Globus pallidus (tissue), 1 donor: ENCODE results near the gene UNC5B.

Experiments used
- DNase-seq: peaks from one replicate; pipeline ENCODE4 v3.0.0-alpha.2; 2015; ENCODE audit warnings: low spot score

The UNC5B gene

GRCh38 chr10:71223347-71224058 lies 11.1 kb downstream of the UNC5B start:
- peak; percentile 38 for DNase-seq

- peak; percentile 80 for DNase-seq
Measured at GRCh38 chr10:71225291-71226058, 13.1 kb downstream of the UNC5B start.

DNA sequence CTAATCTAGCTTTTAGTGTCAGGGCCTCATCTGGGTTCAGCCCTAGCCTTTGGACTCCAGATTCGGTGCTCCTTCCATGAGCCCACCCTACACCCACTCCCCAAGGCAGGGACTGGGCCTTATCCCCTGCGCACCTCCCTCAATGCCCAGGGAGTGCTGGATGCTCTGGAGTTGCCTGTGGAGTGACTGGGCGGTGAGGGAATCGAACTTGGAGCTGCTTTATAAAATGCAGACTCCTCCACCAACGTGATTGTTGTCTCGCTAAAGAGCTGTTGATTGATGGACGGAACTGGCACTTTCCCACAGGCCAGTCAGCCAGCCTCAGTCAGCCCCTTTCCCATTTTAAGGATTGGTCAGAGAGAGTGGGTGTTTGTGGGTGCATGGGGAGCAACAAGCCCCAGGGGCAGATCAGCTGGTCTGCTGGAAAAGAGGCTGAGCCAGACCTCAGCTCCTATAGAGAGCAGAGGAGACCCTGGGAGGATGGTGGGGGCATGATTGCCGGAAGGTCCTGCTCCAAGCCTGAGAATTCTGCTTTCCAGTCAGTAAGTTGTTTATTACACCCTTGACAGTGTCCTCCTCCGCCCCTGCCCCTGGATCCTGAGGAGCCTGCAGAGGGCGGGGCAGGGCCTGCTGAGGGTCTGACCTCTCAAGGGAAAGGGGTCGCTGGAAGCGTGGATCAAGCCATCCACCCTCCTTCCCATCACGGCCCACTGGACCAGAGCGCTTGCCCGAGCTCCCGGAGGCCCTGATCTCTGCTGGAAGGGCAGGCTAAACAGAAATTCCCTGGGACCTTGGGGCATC lies 16.7 kb downstream of the UNC5B start:
- DNase-seq: no peak

- no peak for DNase-seq
Measured at GRCh38 chr10:71229726-71230655, 17.6 kb downstream of the UNC5B start.

GRCh38 chr10:71230656-71231025 lies 18.3 kb downstream of the UNC5B start:
- no peak for DNase-seq

GRCh38 chr10:71231206-71231605 lies 18.8 kb downstream of the UNC5B start:
- DNase-seq: no peak

- peak; percentile 99 for DNase-seq
Measured at GRCh38 chr10:71232089-71232998, 20.0 kb downstream of the UNC5B start.

DNA sequence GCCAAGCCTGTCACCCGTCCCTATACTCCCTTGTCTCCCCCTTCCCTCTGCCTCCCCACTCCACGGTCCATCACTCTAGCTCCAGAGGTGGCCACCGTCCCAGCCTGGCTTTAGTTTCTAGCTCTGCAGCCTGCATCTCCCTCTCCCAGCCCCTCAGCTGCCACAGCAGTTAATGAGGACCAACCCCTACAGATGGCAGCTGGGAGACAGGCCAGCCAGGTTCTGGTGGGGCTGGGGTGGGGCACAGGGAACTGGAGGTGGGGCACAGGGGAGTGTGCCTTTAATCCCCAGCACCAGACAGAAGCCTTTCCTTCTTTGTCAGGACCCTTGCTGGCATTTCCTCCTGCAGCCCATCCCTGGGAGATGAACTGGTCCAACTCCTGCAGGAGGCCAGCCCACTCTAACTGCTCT lies 21.1 kb downstream of the UNC5B start:
- no peak for DNase-seq

DNA sequence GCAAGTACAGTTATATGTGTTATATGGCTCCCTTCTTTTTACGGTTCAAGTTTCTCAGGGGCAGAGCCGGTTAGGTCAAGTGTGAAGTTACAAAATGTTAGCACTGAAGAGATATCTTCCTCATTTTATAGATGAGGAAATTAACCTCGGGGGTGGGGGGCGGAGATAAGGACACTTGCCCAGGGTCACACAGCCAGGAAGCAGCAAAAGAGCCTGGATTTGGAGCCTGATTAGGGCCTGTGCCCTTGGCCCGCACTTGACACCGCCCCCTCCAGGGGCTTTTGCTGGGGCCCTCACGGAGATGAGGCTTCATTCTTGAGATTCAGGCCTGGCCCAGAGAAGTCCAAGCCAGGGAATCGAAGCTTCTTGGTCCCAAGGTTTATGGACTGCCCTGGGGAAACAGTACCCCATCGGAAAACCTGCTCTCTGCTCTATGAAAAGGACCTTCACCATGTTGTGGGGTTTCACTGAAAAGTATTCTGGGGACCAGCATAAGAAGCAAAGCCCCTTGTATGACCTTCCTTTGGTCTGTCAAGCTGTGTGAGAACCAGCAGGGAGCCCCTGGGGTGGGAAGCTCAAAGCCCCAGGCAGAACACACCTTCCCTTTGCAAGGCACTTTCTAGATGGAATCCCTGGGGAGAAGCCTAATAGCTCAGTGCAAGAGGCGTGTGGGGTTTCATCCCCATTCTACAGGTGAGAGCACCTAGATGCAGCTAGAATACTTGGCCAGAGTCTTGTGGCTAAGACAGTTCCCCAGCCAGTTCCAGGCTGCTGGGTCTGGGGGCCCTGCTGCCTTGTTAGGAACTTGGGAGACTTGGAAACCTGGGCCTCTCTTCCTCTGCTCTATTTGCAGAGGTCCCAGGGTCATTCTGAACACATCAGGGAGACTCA lies 21.9 kb downstream of the UNC5B start:
- no peak for DNase-seq

DNA sequence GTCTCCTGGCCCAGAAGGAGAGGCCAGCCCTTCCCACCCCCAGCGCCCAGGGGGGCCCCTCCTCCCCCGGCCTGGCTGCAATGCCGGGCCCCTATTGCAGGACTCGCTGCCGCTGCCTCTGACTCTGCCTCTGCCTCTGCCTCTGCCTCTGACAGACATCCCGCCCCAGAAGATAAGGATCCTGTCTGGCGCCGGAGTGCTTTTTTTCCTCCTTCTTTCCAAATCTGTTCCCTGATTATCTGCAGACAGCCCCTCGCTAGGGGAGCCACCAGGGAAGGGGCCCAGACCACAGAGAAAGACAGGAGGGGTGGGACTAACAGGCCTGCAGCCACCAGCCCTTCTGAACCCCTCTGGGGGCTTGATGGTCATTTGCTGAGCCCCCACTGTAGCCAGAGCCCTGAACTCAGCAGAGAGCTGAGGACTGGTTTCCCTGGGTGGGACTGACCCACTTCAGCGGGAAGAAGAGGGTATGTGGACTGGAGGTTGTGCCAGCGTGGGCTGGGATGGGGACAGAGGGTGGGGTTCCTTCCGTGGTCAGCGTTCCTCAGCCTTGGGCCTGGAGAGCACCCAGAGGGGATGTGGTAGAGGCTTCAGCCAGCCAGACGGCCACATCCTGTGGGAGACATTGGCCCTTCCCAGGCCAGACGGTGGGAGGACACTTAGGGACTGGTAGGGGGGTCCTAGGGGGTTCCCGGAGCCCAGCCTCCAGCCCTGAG lies 22.8 kb downstream of the UNC5B start:
- no peak for DNase-seq

GRCh38 chr10:71235808-71236207 lies 23.4 kb downstream of the UNC5B start:
- DNase-seq: no peak

DNA sequence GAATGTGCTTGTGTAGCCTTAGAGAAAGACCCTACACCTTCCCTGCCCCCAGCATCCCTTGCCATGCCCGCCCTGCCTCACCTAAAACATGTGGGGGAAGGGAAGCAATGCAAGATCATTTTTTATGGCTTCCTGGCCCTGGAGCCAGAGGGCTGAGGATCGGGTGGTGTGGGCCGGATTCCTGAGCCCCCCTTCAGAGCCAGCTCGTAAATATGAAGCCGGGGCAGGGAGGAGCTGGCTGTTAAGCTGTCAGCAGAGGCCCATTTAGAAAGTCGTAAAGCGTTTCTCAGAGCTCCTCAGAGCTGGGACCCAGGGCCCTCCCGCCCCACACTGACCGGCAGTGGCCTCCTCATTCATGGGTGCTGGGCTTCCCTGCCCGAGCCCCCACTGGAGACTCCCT lies 23.9 kb downstream of the UNC5B start:
- DNase-seq: no peak

- no peak for DNase-seq
Measured at GRCh38 chr10:71236822-71237682, 24.7 kb downstream of the UNC5B start.

- DNase-seq: no peak
Measured at GRCh38 chr10:71237843-71238623, 25.7 kb downstream of the UNC5B start.

DNA sequence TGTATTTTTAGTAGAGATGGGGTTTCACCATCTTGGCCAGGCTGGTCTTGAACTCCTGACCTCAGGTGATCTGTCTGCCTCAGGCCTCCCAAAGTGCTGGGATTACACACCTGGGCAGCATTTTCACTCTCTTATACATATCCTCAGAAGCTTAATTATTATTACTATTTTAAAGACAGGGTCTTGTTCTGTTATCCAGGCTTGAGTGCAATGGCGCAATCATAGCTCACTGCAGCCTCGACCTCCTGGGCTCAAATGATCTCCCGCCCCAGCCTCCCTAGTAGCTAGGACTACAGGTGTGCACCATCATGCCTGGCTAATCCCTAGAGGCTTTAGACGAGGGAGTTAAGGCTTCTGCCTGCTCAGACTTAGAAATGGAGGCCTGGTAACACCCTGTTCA lies 26.3 kb downstream of the UNC5B start:
- no peak for DNase-seq

DNA sequence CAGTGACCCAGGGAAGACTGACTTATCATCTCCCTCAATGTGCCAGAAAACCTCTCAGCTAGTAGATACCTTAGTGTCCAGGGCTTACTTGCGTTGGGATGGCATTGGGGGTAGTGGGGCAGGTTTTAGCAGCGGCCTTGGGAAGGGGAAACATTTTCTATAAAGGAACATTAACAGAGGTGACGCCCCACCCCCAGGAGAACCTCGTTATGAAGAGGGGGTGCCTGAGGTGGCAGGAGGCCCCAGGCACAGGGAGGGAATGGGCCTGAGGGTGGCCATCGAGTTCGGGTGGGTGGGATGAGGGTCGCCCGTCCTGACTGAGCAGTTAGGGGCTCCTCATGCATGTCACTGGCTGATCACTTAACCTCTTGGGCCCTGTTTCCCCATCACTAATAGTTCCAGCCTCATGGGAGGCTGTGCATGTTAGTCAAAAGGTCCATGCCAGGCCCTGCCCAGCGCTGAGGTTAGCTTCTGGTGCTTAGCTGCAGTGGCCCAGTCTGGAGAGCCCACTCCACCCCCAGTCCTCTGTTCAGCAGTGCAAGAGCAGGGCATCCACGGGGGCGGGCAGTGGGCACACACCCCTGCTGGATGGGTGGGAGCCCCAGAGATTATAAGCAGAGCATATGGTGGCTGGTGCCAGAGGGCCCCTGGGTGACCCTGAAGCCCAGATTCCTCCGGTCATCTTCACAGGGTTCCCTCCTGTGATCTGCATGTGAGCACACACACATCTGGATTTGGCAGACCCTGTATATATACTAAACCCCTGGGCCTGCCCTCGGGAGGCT lies 27.0 kb downstream of the UNC5B start:
- DNase-seq: no peak
